Measurements from ENCODE around the gene ZC3H13.

Gene ZC3H13

DNA sequence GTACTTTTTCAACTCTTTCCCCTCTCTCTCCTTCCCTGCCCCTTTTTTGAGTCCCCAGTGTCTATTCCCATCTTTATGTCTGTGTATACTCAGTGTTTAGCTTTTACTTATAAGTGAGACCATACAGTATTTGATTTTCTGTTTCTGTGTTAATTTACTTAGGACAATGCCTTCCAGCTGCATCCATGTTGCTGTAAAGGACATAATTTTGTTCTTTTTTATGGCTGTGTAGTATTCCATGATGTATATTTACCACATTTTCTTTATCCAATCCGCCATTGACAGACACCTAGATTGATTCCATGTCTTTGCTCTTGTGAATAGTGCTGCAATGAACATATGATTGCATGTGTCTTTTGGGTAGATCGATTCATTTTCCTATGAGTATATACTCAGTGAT lies 10.7 kb upstream of the ZC3H13 start:
- DNase-seq (ENCODE audit: low read depth in 2 of 2): no peak

DNA sequence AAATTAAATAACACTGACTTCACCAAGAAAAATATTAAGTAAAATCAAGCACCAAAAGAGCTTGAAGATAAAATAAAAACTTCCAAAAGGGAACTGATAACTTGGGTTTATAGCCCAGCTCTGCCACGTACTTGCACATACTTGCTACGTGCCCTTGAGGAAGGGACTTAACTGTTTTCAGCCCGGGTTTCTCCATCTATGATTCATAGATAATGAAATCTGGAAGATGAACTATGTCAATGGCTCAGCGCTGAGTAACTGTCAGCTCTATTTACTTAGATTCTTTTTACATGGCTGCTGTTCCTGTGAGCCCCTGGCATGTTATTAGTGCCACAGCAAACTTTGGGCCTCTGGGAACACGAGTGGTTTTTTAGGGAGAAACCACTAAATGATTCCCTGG lies 9.6 kb upstream of the ZC3H13 start:
- DNase-seq (ENCODE audit: low read depth in 2 of 2): no peak

DNA sequence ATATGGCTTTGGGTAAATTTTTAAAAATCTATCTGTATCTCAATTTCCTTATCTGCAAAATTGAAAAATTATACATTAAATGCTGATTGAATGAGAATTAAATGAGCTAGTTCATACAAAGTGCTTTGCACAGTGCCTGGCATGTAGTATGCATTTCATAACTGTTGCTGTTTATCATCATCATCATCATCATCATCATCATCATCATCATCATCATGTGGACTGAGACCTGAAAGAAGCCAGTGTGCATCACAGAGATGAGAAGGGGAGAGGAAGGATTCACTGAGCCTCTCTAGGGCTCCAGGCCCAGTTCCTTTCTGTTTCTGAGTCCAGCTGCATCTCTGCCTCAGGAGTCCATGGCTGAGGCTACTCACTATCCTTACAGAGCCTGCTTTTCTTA lies 6.9 kb upstream of the ZC3H13 start:
- DNase-seq (ENCODE audit: low read depth in 2 of 2): no peak

DNA sequence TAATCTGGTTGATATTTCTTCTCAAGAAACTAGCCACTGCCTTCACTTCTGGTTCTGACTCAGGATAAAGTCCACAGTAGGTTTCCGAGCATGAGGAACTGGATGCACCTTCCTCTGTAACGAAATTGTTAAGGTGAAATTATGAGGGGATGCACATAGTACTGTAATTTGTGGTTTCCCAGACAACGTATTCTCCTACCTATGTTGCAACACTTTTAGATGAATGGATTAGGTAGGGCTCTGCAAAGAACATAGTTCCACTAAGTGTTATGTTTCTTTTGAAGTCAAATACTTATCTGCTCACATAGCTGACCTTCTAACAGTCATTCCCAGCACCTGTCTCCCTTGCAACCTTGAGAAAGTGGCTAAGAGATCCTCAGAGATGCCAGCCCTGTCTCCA lies 5.7 kb upstream of the ZC3H13 start:
- no peak for DNase-seq (ENCODE audit: low read depth in 2 of 2)

DNA sequence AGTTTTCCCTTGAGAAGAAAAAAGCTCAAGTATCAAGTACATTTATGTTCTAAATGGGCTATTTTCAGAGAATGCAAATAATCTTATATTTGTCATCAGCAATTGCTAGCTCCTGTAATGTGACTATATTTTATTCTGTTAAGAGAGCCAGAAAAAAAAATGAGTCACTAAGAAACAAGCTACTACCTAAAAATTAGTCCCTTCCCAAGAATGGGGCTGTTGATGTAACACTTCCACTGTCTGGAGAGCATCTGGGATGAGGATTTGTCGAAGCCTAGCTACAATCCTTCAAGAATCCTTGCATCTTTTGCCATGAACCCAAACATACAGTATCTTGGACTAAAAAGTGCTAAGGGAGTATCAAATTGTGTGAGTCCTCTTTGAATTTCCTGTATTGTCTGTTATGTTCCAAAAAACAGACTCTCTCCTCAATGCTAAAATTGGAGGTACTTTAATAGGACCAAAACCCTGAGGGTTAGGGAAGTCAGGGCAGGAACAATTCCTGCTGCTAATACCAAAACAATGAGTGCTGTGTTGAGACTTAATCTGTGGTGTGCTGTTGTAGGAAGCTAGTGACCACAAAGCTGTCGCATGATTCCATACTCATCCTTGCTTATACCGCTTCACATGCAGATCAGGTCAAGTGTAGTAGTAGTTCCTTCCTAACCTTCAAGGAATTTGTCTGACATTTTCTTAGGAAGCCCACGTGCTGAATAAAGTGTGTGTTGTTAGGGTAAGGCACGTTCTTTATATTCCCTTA lies 4.9 kb upstream of the ZC3H13 start:
- no peak for DNase-seq (ENCODE audit: low read depth in 2 of 2)

DNA sequence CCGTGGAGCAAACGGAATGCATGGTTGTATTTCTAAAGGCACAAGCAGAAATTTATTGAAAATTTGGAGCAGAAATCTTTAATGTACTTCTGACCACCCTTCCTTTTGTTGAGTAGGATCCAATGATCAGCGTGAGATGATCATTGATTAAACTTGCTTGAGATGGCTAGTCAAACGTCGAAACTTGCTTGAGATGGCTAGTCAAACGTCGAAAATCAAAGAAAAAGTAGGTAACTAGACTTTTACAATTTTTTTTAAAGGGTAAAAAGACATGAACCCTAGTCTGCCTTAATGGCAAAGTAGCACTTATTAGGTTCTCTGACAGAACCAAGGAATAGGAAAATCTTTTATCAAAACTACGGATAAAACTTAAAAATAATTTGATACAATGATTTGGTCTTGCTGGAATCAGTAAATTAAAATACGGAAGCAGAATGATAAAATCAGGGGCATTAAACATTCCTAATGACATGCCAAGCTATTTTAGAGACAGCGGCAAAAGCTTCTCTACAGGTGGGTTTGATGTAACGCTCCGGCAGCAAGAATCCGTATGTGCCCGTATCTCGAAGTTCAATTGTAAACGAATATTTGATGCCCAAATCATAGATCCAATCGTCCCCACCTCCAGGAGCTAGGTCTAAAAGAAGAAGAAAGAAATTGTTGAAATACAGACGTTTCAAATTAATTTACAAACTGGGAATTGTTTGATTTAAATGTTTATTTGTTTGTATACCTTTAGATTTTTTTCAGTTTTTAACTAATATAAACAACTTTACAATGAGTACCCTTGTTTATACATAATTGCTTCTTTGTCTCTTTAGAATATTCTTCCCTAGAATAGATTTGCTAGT lies 841 bp upstream of the ZC3H13 start:
- no peak for DNase-seq (ENCODE audit: low read depth in 2 of 2)

DNA sequence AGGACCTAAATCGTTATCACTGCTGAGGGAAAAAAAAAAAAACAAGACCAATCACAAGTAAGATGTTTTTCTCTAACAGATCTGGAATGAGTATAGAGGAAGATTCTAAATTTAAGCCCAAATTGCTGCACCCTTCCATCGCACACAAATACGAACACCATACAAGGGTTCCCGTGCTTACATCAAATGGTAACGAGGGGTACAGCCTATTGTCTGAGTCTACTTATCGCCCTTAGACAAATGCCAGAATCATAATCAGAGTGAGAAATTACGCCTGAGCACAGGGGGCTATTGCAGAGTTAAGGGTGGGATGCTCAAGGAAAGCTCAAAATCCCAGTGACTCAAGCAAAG lies 603 bp downstream of the ZC3H13 start:
- DNase-seq (ENCODE audit: low read depth in 2 of 2): no peak

DNA sequence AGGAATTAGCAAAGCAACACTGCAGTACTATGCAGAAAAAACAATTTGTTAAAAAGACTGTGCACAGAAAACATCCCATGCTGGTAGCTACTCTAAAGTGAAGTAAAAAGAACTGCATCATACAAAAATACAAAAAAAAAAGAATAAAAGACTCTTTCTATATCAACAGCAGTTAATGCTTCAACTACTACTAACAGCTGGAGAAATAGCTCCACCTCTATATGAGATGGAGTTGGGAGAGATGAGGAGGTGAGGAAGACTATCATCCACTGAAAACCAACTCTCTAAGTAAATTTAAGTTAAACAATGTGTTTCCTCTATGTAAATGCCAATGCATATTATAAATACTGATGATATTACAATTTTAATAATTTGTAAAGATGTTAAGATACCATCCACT lies 1.8 kb downstream of the ZC3H13 start:
- DNase-seq (ENCODE audit: low read depth in 2 of 2): no peak

DNA sequence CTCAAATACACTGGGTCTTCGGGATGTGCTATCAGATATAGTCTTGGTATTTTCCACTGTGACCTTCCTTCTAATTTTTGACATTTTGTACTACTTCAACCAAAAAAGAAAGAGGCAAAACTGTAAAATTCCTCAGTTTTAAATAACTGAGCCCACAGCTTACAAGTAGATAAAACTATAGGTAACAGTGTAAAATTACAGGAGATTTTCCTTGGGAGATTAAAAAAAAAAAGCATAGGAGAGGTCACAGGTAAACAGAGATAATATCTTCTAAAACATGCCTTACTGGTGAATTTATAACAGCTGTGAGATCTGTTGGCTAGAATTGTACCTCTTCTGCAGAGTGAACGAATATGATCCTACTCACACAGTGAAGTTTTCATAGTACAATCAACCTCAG lies 7.1 kb downstream of the ZC3H13 start:
- DNase-seq (ENCODE audit: low read depth in 2 of 2): no peak

DNA sequence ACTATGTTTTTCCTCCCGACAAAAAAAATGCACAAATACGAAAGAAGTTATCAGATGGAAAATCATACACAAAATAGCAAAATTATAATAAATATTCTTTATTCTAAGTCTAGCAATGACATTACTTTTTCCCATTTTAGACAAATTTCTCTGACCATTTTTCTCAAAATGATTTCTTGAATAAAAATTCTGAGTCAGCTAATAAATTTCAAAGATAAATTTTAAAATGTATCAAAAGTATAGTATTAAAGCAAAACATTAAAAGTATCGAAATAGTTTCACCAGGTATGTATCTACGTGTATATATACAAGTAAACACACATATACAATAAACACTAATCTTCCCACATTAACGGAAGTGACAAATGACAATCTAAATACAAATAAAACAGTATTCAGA lies 8.9 kb downstream of the ZC3H13 start:
- DNase-seq (ENCODE audit: low read depth in 2 of 2): no peak

DNA sequence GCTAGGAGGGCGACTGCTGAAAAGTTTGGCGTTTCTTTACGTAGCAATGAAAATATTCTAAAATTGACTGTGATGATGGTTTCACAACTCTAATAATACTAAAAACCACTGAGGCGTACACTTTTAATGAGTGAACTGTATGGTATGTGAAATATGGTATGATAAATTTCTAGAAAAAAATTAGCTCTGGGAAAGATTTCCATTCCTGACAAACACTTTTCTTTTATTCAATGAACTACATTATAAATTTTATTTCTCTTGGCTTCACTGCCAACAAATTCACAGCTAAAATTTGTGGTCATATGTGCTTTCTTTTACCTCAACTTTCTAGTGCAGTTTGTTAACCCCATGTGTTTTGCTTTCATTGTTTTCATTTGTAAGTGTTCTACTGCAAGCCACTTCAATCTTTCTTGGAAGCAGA lies 11.1 kb downstream of the ZC3H13 start:
- DNase-seq (ENCODE audit: low read depth in 2 of 2): no peak

DNA sequence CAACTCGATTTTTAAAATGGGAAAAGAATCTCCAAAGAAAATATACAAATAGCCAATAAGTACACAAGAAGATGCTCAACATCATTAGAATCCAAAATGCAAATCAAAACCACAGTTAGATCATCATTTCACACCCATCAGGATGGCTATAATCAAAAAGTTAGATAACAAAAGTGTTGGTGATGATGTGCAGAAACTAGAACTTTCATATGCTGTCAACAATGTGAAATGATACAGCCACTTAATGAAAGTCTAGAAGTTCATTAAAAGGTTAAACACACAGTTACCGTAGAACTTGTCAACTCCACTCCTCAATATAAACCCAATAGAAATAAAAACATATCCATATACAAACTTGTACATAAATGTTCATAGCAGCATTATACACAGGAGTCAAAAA lies 11.8 kb downstream of the ZC3H13 start:
- DNase-seq (ENCODE audit: low read depth in 2 of 2): no peak

DNA sequence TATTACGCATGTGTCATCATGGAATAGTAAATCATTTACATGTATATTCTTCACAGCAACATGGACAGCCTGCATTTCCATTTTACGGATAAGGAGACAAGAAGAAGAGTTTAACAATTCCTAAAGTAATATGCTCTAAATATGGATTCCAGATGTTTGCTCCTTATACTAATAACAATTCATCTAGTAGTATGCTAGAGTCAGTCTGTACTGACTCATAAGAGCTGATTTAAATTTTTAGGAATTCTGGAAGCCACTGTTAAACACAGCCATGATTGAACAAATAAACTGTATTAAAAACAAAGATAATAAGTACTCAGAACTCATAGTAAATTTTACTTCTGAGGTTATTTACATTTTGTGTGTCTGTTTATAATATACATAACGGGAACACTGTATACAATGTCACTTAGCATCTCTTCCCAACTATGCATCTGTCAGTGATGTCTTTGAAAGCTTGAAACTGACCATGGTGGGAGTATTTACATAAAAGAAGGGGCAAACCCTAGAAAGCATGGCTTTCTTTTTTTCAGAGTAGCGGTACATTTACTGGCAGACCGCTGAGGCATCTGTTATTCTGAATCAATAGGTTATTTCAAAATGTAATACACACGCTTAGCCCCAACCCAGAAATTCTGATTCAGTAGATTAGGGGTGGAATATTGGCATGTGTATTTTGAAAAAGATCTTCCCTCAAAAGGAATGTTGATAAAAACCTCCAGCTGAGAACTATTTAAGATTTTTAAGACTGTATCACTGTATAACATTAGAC lies 12.9 kb downstream of the ZC3H13 start:
- DNase-seq (ENCODE audit: low read depth in 2 of 2): no peak

DNA sequence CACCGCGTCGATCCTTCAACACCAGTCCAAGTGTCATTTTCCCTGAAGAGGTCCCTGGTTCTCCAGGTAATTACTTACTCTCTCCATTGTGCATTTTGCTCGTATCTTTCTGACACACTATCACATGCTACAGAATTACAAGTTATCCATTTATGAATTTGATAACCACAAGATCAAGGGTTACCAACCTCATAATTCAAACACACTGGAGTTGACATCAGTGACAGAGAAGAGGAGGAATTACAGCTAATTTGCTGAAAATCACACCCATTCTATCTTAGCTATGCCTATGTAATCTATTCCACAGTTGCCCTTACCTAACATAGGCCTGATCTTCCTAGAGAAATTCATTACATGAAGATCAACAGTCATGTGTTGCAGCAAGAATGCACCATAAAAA lies 14.2 kb downstream of the ZC3H13 start:
- DNase-seq (ENCODE audit: low read depth in 2 of 2): no peak

DNA sequence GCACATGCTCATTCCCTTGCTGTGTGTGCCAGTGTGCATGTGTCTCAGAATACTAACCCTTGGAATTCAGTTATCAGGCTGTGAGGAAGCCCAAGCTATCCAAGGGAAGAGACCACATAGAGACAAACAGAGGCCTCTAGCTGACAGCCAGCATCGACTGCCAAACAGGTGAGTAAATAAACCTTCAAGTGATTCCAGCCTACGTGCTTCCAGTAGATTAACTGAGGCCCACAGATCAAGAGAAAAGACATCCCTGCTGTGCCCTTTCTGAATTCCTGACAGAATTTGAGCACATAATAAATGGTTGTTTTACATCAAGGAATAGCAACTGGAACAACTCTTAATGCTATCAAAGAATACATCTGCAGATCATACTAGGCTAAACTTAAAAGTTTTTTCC lies 17.5 kb downstream of the ZC3H13 start:
- no peak for DNase-seq (ENCODE audit: low read depth in 2 of 2)

DNA sequence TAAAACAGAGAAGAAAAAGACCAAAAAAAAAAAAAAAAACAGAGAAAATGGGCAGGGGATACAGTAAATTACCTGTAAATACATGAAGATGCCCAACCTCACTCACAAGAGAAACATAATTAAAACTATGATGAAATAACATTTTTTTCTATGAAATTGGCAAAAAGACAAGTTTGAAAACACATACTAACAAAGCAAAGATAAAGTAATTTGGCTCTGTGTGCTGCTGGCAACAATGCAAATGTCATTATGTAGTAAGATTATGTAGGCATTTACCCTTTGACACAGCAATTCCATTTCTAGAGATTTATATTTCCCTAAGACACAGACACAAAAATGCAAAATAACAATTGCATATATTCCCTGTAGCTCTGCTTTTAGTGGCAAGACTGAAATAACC lies 20.2 kb downstream of the ZC3H13 start:
- DNase-seq (ENCODE audit: low read depth in 2 of 2): no peak

DNA sequence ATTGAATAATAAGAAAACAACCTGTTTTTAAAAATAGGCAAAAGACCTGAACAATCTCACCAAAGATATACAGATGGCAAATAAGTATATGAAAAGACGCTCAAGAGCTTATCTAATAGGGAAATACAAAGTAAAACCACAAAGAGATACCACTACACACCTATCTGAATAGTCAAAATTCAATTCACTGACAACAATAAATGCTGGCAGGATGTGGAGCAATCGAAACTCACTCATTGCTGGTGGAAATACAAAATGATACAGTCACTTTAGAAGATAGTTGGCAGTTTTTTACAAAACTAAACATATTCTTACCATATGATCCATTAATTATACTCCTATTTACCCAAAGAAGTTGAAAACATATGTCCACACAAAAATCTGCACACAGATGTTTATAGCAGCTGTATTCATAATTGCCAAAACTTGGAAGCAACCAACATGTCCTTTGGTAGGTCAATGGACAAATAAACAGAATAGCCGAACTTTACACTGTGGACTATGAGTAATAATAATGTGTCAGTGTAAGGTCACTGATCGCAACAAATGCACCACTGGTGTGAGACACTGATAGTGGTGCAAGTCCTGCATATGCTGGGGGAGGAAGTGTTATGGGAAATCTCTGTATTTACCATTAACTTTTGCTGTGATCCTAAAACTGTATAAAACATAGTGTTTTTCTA lies 20.8 kb downstream of the ZC3H13 start:
- DNase-seq (ENCODE audit: low read depth in 2 of 2): no peak

DNA sequence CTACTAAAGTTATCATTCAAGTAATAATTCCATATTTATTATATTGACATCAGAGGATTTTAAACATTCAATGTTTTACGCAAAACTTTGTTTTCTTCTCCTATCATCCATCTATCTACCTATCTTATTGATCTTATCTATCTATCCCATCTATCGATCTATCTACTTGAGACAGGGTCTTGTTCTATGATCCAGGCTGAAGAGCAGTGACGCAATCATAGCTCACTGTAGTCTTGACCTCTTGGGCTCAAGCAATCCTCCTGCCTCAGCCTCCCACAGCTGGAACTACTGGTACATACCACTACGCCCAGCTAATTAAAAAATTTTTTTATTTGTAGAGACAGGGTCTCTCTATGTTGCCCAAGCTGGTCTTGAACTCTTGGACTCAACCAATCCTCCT lies 27.4 kb downstream of the ZC3H13 start:
- no peak for DNase-seq (ENCODE audit: low read depth in 2 of 2)

DNA sequence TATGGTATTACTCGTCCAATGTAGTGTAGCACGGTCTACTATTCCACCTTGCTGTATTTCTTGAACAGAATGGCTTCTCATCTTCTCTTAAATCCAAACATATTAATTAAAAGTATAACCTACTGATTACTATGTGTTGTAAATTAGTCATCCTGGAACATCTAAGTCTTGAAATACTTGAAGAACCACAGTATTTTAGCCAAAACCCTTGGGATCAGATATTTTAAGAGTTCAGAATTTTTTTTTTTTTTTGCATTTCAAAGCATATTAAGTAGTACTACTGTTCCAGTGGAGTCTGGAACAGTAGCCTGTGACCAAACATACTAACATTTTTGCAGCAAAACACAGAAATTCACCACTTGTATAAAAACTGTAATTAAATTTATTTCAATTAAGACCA lies 30.1 kb downstream of the ZC3H13 start:
- no peak for DNase-seq (ENCODE audit: low read depth in 2 of 2)

DNA sequence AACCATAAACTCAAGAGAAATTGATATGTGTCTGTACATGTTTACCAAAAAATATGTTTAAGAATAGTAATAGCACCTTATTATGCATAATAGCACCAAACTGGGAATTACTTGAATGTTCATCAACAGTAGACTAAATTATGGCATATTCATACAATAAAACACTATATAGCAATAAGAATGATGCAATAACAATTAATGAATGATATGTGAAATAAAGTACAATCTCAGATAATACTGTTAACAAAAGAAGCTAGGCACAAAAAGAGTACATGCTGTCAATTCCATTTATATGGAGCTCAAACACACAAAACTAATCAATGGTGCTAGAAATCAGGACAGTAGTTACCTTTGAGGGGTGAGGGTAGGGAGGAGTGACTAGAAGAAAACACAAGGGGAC lies 36.3 kb downstream of the ZC3H13 start:
- DNase-seq (ENCODE audit: low read depth in 2 of 2): no peak

DNA sequence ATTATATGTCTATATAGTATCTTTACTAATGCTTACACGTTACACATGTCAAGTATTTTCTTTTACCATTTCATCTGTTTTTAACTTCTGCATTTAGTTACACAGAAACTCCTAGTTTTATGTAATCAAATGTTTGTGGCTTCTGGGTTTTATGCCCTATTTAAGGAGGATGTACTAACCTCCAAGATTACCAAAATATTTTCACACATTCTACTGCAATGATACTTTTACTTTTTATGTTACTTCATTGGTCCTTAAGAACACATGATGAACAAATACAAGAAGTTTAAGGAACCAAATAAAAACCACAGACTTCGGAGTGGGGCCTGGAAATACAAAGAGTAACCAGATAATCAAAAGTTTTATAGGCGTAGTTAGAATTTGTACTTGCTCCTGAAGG lies 37.2 kb downstream of the ZC3H13 start:
- DNase-seq (ENCODE audit: low read depth in 2 of 2): no peak

DNA sequence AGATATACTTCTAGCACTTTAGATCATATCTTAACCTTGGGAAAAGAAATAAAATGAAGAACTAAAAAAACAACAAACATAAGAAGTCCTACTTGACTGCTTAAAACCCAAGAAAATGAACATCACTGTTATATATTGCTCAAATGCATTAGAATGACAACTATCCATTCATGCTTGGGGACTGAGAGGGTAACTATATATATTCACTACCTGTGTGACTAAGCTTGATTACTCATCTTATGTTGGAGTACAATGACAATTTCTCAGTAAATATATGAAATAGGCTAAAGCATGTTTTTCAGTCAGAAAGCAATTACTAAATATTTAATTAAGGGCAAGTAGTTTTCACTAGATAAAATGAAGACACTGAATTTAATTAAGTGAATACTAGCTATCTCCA lies 40.1 kb downstream of the ZC3H13 start:
- DNase-seq (ENCODE audit: low read depth in 2 of 2): no peak

Measured in activated CD8-positive, alpha-beta memory T cell treated with anti-CD3 and anti-CD28 coated beads for 4 hours (primary cell).